Measurements from ENCODE around the gene HRH3.

DNA sequence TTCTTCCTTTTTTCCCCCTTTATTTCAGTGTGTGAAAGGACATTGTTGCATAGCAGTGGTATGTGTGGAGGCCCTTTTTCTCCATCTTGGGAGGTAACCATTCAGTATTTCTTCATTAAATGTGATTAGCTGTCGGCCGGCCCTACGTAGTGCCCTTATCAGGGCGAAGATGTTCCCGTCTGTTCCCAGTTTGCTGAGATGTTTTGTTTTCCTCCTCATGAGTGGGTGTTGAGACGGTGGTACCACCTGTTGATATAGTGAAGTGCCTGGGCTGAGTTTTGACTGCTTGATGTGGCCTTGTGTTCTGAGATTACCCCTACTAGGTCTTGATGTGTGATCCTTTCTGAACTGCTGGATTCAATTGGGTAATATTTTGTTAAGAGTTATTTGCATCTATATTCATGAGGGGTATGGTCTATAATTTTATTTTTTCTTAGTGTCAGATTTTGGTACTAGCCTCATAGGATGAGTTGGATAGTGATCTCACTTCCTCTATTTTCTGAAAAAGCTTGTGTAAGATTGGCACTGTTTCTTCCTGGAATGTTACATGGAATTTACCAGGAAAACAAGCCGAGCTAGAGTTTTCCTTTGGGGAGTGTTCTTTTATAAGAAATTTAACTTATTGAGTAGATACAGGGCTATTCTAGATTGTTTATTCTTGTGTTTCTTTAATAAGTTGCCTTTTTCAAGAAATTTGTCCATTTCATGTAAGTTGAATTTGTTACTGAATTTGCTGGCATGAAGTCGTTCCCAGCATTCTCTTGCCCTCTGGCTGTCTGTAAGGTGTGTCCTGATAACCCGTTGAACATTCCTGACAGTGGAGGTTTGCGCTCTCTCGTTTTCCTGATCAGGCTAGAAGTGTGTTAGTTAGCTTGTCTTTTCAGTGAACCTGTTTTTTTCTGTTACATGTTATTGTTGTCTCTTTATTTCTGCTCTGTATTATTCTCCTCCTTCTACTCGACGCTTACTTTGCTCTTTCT lies 32.9 kb downstream of the HRH3 start:
- TF ChIP-seq EZH2 (IDR thresholded peaks at IDR 0.05) (no peak), CTCF (IDR thresholded peaks at IDR 0.05) (no peak), EZH2phosphoT487 (IDR thresholded peaks at IDR 0.05) (no peak)
